ENCODE results near the gene ARL16.

DNA sequence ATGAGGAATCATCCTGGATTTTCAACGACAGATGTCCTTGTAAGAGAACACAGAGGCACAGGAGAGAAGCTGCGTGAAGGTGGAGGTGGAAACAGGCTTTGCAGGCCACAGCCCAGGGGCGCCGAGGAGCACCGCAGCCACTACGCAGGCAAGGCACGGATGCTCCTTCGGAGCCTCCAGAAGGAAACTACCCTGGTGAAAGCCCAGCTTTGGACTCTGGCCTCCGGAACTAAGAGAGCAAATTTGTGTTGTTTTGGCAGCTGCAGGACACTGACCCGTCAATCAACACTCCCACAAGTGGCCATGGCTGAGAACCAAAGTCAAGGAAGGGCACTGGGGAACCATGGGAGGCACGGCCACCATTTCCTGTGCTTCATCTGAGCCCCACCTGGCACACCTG, 3.4 kb downstream of the ARL16 start:
- TF ChIP-seq, protein P1, sequence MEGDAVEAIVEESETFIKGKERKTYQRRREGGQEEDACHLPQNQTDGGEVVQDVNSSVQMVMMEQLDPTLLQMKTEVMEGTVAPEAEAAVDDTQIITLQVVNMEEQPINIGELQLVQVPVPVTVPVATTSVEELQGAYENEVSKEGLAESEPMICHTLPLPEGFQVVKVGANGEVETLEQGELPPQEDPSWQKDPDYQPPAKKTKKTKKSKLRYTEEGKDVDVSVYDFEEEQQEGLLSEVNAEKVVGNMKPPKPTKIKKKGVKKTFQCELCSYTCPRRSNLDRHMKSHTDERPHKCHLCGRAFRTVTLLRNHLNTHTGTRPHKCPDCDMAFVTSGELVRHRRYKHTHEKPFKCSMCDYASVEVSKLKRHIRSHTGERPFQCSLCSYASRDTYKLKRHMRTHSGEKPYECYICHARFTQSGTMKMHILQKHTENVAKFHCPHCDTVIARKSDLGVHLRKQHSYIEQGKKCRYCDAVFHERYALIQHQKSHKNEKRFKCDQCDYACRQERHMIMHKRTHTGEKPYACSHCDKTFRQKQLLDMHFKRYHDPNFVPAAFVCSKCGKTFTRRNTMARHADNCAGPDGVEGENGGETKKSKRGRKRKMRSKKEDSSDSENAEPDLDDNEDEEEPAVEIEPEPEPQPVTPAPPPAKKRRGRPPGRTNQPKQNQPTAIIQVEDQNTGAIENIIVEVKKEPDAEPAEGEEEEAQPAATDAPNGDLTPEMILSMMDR (conservative IDR thresholded peaks at IDR 0.05) = no peak
- no peak for TF ChIP-seq EZH2 (IDR thresholded peaks at IDR 0.05; ENCODE audit: low read depth)
